VCaP (cell line): ENCODE measurements around the gene SLC43A2.
A peak's percentile ranks its signal among the peaks of the same experiment; 100 is the strongest.

ENCODE experiments used
- H3K27ac ChIP-seq: fragments of 450-650 bp; 2 replicates; pipeline ENCODE4 v1.5.1; 2017
- TF ChIP-seq, protein P1 (sequence below): fragments of 450-650 bp; conservative IDR thresholded peaks from 2 replicates; pipeline ENCODE4 v1.5.1; 2017; ENCODE audit warnings: mild to moderate bottlenecking, moderate library complexity

SLC43A2 gene

DNA sequence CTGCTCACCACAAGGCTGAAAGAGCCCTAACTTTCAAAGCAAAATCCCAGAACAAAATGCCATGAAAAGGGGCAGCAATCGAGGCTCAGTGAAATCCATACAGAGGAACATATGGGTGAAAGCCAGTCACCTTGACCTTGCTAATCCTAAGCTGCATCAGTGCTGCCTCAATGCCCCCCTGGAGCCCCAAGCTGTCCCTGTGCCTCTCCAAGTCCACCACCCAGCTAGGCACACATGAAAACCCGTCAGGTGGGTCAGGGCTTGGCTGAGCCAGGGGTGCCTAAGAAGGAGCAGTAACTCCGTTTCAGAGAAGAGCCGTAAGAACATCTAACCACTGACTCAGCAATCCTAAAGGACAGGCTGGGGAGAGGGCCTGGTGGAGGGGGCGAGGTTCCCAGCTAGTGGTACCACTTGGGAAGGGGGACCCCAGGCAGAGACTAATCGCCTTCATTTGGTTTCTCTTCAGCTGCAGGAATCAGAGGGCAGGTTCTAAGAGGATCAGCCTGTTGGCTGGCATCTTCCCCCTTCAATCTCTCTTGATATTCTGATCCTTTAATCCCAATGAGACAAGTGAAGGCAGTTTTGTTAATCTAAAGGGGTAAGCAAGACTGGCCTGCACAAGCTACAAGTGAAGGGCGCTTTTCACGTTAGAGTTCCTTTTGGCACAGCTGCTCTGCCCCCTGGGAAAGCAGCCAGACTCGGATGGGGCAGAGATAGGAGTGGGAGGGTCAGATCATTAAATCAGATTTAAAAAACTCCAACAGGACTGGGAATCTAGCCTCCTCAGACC, 73.7 kb downstream of the SLC43A2 start:
- peak overlapping the region; percentile 98 for H3K27ac ChIP-seq
- TF ChIP-seq, protein P1, sequence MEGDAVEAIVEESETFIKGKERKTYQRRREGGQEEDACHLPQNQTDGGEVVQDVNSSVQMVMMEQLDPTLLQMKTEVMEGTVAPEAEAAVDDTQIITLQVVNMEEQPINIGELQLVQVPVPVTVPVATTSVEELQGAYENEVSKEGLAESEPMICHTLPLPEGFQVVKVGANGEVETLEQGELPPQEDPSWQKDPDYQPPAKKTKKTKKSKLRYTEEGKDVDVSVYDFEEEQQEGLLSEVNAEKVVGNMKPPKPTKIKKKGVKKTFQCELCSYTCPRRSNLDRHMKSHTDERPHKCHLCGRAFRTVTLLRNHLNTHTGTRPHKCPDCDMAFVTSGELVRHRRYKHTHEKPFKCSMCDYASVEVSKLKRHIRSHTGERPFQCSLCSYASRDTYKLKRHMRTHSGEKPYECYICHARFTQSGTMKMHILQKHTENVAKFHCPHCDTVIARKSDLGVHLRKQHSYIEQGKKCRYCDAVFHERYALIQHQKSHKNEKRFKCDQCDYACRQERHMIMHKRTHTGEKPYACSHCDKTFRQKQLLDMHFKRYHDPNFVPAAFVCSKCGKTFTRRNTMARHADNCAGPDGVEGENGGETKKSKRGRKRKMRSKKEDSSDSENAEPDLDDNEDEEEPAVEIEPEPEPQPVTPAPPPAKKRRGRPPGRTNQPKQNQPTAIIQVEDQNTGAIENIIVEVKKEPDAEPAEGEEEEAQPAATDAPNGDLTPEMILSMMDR: no peak

GRCh38 chr17:1553354-1554266, 75.0 kb downstream of the SLC43A2 start:
- peak overlapping the region; percentile 98; the same call in 1 of the 2 replicates for H3K27ac ChIP-seq
- TF ChIP-seq, protein P1: no peak

- no peak overlapping the region for H3K27ac ChIP-seq
- TF ChIP-seq, protein P1: no peak
These were observed 75.7 kb downstream of the SLC43A2 start for GRCh38 chr17:1552932-1553331.

DNA sequence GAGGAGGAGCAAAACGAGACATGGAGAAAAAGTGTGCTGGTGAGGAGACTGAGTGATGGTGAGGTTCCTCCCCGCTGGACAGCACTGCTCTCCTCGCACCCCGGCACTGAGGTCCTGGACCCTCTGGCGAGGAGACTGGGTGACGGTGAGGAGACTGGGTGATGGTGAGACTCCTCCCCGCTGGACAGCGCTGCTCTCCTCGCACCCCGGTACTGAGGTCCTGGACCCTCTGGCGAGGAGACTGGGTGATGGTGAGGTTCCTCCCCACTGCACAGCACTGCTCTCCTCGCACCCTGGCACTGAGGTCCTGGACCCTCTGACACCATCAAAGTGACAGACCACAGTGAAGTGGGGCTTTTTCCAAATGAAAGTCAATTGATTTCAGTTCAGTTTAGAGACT, 76.9 kb downstream of the SLC43A2 start:
- H3K27ac ChIP-seq: no peak overlapping the region
- TF ChIP-seq, protein P1: no peak

DNA sequence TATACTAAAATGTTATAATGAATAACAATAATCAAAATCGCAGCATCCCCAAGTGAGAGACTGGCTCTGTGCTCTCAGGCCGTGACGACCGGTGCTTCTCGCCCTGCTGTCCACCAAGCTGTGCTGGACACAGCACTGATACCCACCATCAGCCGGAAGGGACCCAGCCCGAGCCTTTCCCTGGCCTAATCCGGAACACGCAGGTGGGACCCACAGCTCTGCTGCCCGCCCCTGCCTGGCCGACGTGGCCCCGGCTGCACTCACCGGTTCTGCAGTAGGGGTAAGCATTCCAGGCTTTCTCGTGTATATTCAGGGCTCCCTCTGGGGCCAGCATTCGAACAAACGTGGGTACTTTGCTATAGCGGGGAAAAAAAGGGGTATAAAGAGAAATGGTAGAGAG, 80.6 kb downstream of the SLC43A2 start:
- TF ChIP-seq, protein P1: no peak
- H3K27ac ChIP-seq: no peak overlapping the region

DNA sequence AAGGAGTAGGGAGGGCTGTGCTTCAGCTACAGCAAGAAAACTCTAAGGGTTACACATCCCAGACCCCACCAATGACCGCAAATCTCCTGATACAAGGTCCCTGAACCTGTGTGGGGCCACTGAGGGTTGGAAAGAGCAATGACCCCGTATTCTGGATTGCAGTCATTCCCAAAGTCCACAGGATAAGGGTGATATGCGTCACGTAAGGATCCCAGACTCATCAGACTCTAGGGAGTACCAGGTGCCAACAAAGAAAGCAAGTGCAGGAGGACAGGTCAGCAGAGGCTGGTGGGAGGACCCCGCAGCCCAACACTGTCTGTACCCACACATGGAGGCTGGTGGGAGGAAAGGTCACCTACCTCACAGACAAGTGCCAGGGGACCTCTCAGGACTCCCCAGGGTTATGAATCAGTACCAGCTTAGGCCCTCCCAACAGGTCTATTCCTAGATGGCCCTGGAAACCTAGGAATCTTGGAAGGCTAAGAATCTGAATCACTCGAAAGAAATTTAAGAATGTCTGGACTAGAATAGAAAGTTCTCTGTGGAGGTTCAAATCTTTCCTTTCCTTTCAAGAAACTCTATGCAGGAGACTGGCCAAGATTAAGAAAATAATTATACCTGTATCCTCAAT, 82.2 kb downstream of the SLC43A2 start:
- H3K27ac ChIP-seq: no peak overlapping the region
- TF ChIP-seq, protein P1: no peak

DNA sequence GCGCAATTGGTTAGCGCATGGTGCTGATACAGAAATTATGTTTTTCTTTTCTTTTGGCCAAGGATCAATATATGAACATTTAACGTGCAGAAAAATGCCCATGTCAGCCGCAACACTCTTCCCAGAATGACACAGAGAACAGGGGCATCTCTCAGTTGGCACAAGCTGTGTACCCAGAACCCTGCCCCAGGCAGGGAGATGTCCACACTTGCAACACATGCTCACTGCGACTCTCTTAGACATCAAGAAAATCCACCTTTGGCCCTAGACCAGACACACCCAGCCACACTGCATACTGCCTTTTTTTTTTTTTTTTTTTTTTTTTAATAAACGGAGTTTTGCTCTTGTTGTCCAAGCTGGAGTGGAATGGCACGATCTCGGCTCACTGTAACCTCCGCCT, 83.0 kb downstream of the SLC43A2 start:
- TF ChIP-seq, protein P1: no peak
- no peak overlapping the region for H3K27ac ChIP-seq
